ENCODE results near the gene GSN.

GSN gene

DNA sequence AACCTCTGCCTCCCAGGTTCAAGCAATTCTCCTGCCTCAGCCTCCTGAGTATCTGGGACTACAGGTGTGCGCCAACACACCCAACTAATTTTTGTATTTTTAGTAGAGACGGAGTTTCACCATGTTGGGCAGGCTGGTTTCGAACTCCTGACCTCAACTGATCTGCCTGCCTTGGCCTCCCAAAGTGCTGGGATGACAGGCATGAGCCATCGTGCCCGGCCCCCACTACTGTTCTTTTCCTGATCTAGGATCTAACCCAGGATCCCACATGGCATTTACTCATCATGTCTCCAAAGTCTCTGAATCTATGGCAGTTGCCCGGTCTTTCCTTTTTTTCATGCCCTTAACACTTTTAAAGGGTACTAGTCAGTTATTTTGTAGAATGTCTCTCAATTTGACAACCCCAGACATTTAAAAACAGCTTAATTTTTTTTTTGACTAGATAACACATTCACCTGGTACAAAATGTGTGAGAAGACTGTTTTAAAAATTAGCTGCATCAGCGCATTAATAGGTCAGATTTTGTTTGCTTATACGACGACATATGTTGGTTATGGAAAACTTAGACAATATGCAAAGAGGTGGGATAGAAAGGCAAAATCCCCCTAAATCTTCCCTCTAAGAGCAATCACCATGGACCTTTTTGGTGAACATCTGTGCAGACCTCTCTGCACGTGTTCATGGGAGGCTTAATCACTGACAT lies 55.6 kb downstream of the GSN start:
- TF ChIP-seq ZFX (IDR thresholded peaks at IDR 0.05): no peak
- TF ChIP-seq, protein P1, sequence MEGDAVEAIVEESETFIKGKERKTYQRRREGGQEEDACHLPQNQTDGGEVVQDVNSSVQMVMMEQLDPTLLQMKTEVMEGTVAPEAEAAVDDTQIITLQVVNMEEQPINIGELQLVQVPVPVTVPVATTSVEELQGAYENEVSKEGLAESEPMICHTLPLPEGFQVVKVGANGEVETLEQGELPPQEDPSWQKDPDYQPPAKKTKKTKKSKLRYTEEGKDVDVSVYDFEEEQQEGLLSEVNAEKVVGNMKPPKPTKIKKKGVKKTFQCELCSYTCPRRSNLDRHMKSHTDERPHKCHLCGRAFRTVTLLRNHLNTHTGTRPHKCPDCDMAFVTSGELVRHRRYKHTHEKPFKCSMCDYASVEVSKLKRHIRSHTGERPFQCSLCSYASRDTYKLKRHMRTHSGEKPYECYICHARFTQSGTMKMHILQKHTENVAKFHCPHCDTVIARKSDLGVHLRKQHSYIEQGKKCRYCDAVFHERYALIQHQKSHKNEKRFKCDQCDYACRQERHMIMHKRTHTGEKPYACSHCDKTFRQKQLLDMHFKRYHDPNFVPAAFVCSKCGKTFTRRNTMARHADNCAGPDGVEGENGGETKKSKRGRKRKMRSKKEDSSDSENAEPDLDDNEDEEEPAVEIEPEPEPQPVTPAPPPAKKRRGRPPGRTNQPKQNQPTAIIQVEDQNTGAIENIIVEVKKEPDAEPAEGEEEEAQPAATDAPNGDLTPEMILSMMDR (conservative IDR thresholded peaks at IDR 0.05): no peak
- no peak overlapping the region; the same call in 1 of the 2 replicates for H3K27ac ChIP-seq

DNA sequence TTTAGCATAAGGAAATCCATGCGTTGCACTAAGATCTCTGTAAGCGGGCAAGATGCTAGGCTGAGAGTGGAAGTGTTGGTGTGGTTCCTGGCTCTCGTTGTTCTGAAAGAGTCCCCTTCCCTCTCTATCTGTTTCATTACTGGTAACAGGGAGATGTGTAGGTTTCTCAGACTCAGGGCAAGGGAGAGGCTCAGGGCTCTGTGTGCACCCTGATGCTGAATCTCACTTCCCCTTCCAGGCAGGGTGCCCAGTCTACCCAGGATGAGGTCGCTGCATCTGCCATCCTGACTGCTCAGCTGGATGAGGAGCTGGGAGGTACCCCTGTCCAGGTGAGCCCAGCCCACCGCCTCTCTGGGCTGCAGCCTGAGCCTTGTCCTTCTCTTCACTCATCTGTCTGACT lies 56.4 kb downstream of the GSN start:
- no peak overlapping the region for H3K27ac ChIP-seq
- TF ChIP-seq ZFX (IDR thresholded peaks at IDR 0.05): no peak
- TF ChIP-seq, protein P1 (conservative IDR thresholded peaks at IDR 0.05): no peak

GRCh38 chr9:121324755-121325154 lies 56.8 kb downstream of the GSN start:
- H3K27ac ChIP-seq: no peak overlapping the region
- TF ChIP-seq ZFX (IDR thresholded peaks at IDR 0.05): no peak
- TF ChIP-seq, protein P1 (conservative IDR thresholded peaks at IDR 0.05): no peak

- no peak overlapping the region for H3K27ac ChIP-seq
- TF ChIP-seq, protein P1 (conservative IDR thresholded peaks at IDR 0.05): no peak
- no peak for TF ChIP-seq ZFX (IDR thresholded peaks at IDR 0.05)
These were observed 57.4 kb downstream of the GSN start for GRCh38 chr9:121325387-121325786.

DNA sequence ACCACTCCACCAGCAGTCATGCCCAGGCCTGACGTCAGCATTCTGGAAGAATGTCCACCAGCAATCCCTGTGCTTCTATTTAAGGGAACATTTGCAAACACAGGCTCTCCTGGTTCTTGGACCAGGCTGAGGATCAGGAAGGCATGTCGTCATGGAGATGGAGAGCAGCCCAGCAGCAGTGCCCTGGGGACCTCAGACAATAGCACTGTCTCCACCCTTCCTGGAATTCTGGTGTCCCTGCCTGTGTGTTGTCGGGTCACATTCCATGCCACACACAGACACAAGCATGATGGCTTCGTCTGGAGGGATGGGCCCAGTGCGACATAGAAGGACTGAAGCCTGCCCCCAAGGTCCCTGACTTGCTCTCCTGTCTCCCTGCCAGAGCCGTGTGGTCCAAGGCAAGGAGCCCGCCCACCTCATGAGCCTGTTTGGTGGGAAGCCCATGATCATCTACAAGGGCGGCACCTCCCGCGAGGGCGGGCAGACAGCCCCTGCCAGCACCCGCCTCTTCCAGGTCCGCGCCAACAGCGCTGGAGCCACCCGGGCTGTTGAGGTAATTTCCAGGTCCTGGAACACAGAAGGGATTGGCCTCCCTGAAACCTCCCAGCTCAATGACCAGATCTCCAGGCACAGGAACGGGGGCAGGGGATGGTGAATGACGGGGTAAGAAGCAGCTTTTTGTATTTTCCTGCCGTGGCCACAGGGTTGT lies 58.3 kb downstream of the GSN start:
- H3K27ac ChIP-seq: no peak overlapping the region
- no peak for TF ChIP-seq ZFX (IDR thresholded peaks at IDR 0.05)
- TF ChIP-seq, protein P1 (conservative IDR thresholded peaks at IDR 0.05): no peak

GRCh38 chr9:121326901-121327613 lies 59.1 kb downstream of the GSN start:
- H3K27ac ChIP-seq: no peak overlapping the region
- TF ChIP-seq, protein P1 (conservative IDR thresholded peaks at IDR 0.05): no peak
- no peak for TF ChIP-seq ZFX (IDR thresholded peaks at IDR 0.05)

DNA sequence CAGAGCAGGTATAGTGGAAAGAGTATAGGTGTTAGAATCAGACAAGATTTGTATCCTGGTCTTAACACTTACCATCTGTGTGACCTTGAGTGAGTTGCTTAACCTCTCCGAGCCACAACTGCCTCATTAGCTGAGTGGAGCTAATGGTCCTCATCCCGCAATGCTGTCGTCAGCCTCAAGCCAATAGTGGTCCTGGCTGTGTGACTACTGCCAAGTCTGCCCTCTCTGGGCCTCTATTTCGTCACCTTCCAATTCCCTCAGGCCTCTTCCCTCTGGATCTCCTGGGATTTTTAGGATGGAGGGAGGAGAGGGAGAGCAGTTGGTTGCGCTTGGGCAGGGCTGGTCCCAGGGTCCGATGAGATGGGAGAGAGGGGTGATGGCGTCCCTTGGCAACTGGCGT lies 60.5 kb downstream of the GSN start:
- TF ChIP-seq ZFX (IDR thresholded peaks at IDR 0.05): no peak
- TF ChIP-seq, protein P1 (conservative IDR thresholded peaks at IDR 0.05): no peak
- no peak overlapping the region for H3K27ac ChIP-seq

All from C4-2B (cell line).